HepG2 (cell line): ENCODE data around the gene SYT15B.
"Not testable (repeated sequence)": the region's sequence is repeated elsewhere in the genome, so short reads cannot be mapped to it uniquely, and the experiment has no call there.

Experiments used
- AHR ChIP-seq: IDR thresholded peaks from 2 replicates; pipeline ENCODE4 v1.6.1; 2018; ENCODE audit warnings: missing genetic modification reagents, missing compliant biosample characterization
- CTCF ChIP-seq: sonication (generic); formaldehyde crosslinking; IDR thresholded peaks from 2 replicates; pipeline ENCODE4 v1.5.0; 2020; ENCODE audit warnings: mild to moderate bottlenecking, missing genetic modification reagents, moderate library complexity
- GATAD2A ChIP-seq: IDR thresholded peaks from 2 replicates; pipeline ENCODE4 v1.6.1; 2016
- HMGA1 ChIP-seq: sonication (generic); formaldehyde crosslinking; conservative IDR thresholded peaks from 2 replicates; pipeline ENCODE4 v1.4.0; 2020; ENCODE audit warnings: missing genetic modification reagents
- JUN ChIP-seq: sonication (generic); formaldehyde crosslinking; IDR thresholded peaks from 2 replicates; pipeline ENCODE4 v1.4.0; 2020; ENCODE audit warnings: mild to moderate bottlenecking, missing genetic modification reagents
- KDM1A ChIP-seq: IDR thresholded peaks from 2 replicates; pipeline ENCODE4 v1.6.1; 2016; ENCODE audit warnings: missing compliant biosample characterization
- MYC ChIP-seq: sonication (generic); formaldehyde crosslinking; IDR thresholded peaks from 2 replicates; pipeline ENCODE4 v1.9.0; 2021; ENCODE audit warnings: missing genetic modification reagents, borderline replicate concordance
- NFRKB ChIP-seq: fragments of 450-650 bp; IDR thresholded peaks from 2 replicates; pipeline ENCODE4 v1.6.1; 2017
- PCBP1 ChIP-seq: fragments of 200-400 bp; formaldehyde crosslinking; IDR thresholded peaks from 2 replicates; pipeline ENCODE4 v1.6.1; 2017; ENCODE audit warnings: mild to moderate bottlenecking, low read depth, low read length, borderline replicate concordance
- ZNF281 ChIP-seq: sonication (generic); formaldehyde crosslinking; IDR thresholded peaks from 2 replicates; pipeline ENCODE4 v1.4.0; 2020; ENCODE audit warnings: missing genetic modification reagents, borderline replicate concordance
- ZNF354B ChIP-seq: sonication (generic); formaldehyde crosslinking; IDR thresholded peaks from 2 replicates; pipeline ENCODE4 v1.8.0; 2022; ENCODE audit warnings: mild to moderate bottlenecking, missing genetic modification reagents
- ZNF432 ChIP-seq: sonication (generic); formaldehyde crosslinking; IDR thresholded peaks from 2 replicates; pipeline ENCODE4 v1.5.0; 2020; ENCODE audit warnings: missing genetic modification reagents, mild to moderate bottlenecking, borderline replicate concordance
- ZNF569 ChIP-seq: sonication (generic); formaldehyde crosslinking; IDR thresholded peaks from 2 replicates; pipeline ENCODE4 v1.5.0; 2020; ENCODE audit warnings: mild to moderate bottlenecking, missing genetic modification reagents, moderate library complexity, borderline replicate concordance

GRCh38 chr10:47724119-47724518 lies 39.3 kb downstream of the SYT15B start:
- TF ChIP-seq PCBP1; MYC (CRISPR knock-in tag); JUN (CRISPR knock-in tag); ZNF281 (CRISPR knock-in tag); HMGA1 (CRISPR knock-in tag); ZNF432 (CRISPR knock-in tag); CTCF (CRISPR knock-in tag); KDM1A (CRISPR knock-in tag); GATAD2A (CRISPR knock-in tag); NFRKB; AHR; ZNF569 (CRISPR knock-in tag); ZNF354B (CRISPR knock-in tag): not testable (repeated sequence)
